Measurements from ENCODE around the gene TBCK. TPM values are rescaled to one million over a fixed set of nuclear protein-coding genes. Genes with fewer than 3 reads are reported as not detected.

TBCK gene
- total RNA-seq, 4 donors from 2014 or later: 22.7 to 28.7 (median 27.3) TPM

- Histone ChIP-seq H3K27me3 (no peaks in the 10 kb centered on the region), H3K27ac (replicated peaks in 1 of 4) (no peak overlapping the region), H3K36me3 (peaks cover 7 to 21% (median 18%) of the 10 kb centered on the region in 4 donors), H3K4me3 (no peak overlapping the region), H3K9me3 (no peaks in the 10 kb centered on the region), H3K4me1 (no peaks in the 10 kb centered on the region)
- no peak for DNase-seq (ENCODE audit: extremely low spot score)
- no peak for TF ChIP-seq POLR2AphosphoS5 (IDR thresholded peaks at IDR 0.05)
- intact Hi-C loops (cut with DNase I): no loop called here
- 92% methylated on average over 4 of the region's 4 CpGs for WGBS
These were observed 57.6 kb downstream of the TBCK start for GRCh38 chr4:106258145-106259045.

GRCh38 chr4:106256190-106256589 is 59.8 kb downstream of the TBCK start:
- Histone ChIP-seq H3K27me3 (no peaks in the 10 kb centered on the region), H3K9me3 (no peaks in the 10 kb centered on the region), H3K4me1 (no peaks in the 10 kb centered on the region), H3K27ac (replicated peaks in 1 of 4) (no peak overlapping the region), H3K4me3 (no peak overlapping the region), H3K36me3 (peaks cover 7 to 22% (median 18%) of the 10 kb centered on the region in 4 donors)
- TF ChIP-seq CTCF (IDR thresholded peaks at IDR 0.05): no peak
- no peak for TF ChIP-seq POLR2A (IDR thresholded peaks at IDR 0.05; ENCODE audit: low read depth)
- no peak for TF ChIP-seq POLR2AphosphoS5 (IDR thresholded peaks at IDR 0.05)
- no peak for TF ChIP-seq EP300 (IDR thresholded peaks at IDR 0.05)
- DNase-seq (ENCODE audit: extremely low spot score): no peak
- intact Hi-C loops (cut with DNase I): no loop called here
- WGBS: 98% methylated on average over 7 of the region's 10 CpGs

- 97% methylated on average over 5 of the region's 8 CpGs for WGBS
- no peaks in the 10 kb centered on the region for H3K9me3 ChIP-seq
These were observed 60.8 kb downstream of the TBCK start for GRCh38 chr4:106255195-106255594.

GRCh38 chr4:106253364-106254129 is 62.5 kb downstream of the TBCK start:
- intact Hi-C loops (cut with DNase I): no loop called here
- no peaks in the 10 kb centered on the region for H3K4me1 ChIP-seq
- H3K27me3 ChIP-seq: no peaks in the 10 kb centered on the region
- H3K27ac ChIP-seq (replicated peaks in 1 of 4): no peak overlapping the region
- H3K36me3 ChIP-seq: peaks cover 18 to 47% (median 26%) of the 10 kb centered on the region in 4 donors
- H3K9me3 ChIP-seq: no peaks in the 10 kb centered on the region
- no peak for DNase-seq (ENCODE audit: extremely low spot score)
- no peak overlapping the region for H3K4me3 ChIP-seq
- whole genome bisulfite sequencing: 79% methylated on average over 4 of the region's 4 CpGs
- TF ChIP-seq POLR2AphosphoS5 (IDR thresholded peaks at IDR 0.05) (no peak), EP300 (IDR thresholded peaks at IDR 0.05) (no peak), POLR2A (IDR thresholded peaks at IDR 0.05; ENCODE audit: low read depth) (no peak), CTCF (IDR thresholded peaks at IDR 0.05) (no peak)

More at GRCh38 chr4:106255195-106255594, 60.8 kb downstream of the TBCK start:
- intact Hi-C loops (cut with DNase I): no loop called here
- Histone ChIP-seq H3K27ac (replicated peaks in 1 of 4) (no peak overlapping the region), H3K36me3 (peaks cover 7 to 30% (median 18%) of the 10 kb centered on the region in 4 donors), H3K27me3 (no peaks in the 10 kb centered on the region), H3K4me1 (no peaks in the 10 kb centered on the region), H3K4me3 (no peak overlapping the region)
- DNase-seq (ENCODE audit: extremely low spot score): no peak
- no peak for TF ChIP-seq POLR2A (IDR thresholded peaks at IDR 0.05; ENCODE audit: low read depth)
- no peak for TF ChIP-seq POLR2AphosphoS5 (IDR thresholded peaks at IDR 0.05)
- TF ChIP-seq CTCF (IDR thresholded peaks at IDR 0.05): no peak
- no peak for TF ChIP-seq EP300 (IDR thresholded peaks at IDR 0.05)

GRCh38 chr4:106247600-106247999 is 68.4 kb downstream of the TBCK start:
- H3K4me3 ChIP-seq: no peak overlapping the region
- no peak for TF ChIP-seq POLR2A (IDR thresholded peaks at IDR 0.05; ENCODE audit: low read depth)
- TF ChIP-seq EP300 (IDR thresholded peaks at IDR 0.05): no peak
- TF ChIP-seq POLR2AphosphoS5 (IDR thresholded peaks at IDR 0.05): no peak
- TF ChIP-seq CTCF (IDR thresholded peaks at IDR 0.05): no peak
- H3K36me3 ChIP-seq: peaks cover 9 to 56% (median 36%) of the 10 kb centered on the region in 4 donors
- DNase-seq (ENCODE audit: extremely low spot score): no peak
- H3K27me3 ChIP-seq: no peaks in the 10 kb centered on the region
- no peaks in the 10 kb centered on the region for H3K9me3 ChIP-seq
- H3K27ac ChIP-seq (replicated peaks in 1 of 4): no peak overlapping the region
- H3K4me1 ChIP-seq: no peaks in the 10 kb centered on the region
- intact Hi-C loops (cut with DNase I): no loop called here
